WTC11 (cell line): ENCODE measurements around the gene GOLGA7B. TPM values are rescaled to one million over a fixed set of nuclear protein-coding genes. Genes with fewer than 3 reads are reported as not detected.
A peak's percentile ranks its signal among the peaks of the same experiment; 100 is the strongest.

ENCODE experiments used
- ATAC-seq: fragments of 200-7000 bp; cut with Tn5 transposase; 2 replicates; pipeline ENCODE4 v1.10.0; 2021; ENCODE audit warnings: mild to moderate bottlenecking, moderate library complexity
- CTCF ChIA-PET: fragments of 300-600 bp; sonication (Branson Sonifier 250); formaldehyde crosslinking; loops from one replicate; lab custom pipeline; 2021; ENCODE audit warnings: antibody characterized with exemption; lab: Charles Lee
- POLR2A ChIA-PET: fragments of 350-600 bp; sonication (Branson Sonifier 250); formaldehyde crosslinking; loops from one replicate; lab custom pipeline; 2021; ENCODE audit warnings: antibody characterized with exemption; lab: Charles Lee
- DNase-seq: peaks from one replicate; pipeline ENCODE4 v3.0.0; 2021; ENCODE audit warnings: low spot score
- H3K27ac Mint-ChIP-seq: 2 replicates; pipeline ENCODE4 v1.8.0; 2021; ENCODE audit warnings: mixed read lengths
- H3K27me3 Mint-ChIP-seq: 2 replicates; pipeline ENCODE4 v1.8.0; 2021; ENCODE audit warnings: low read depth, mild to moderate bottlenecking, moderate library complexity, mixed read lengths
- H3K36me3 Mint-ChIP-seq: 2 replicates; pipeline ENCODE4 v1.8.0; 2021; ENCODE audit warnings: mixed read lengths
- H3K4me1 Mint-ChIP-seq: 2 replicates; pipeline ENCODE4 v1.8.0; 2022; ENCODE audit warnings: mixed read lengths
- H3K4me3 Mint-ChIP-seq: 2 replicates; pipeline ENCODE4 v1.8.0; 2021; ENCODE audit warnings: mild to moderate bottlenecking, moderate library complexity, mixed read lengths
- H3K9me3 Mint-ChIP-seq: 2 replicates; pipeline ENCODE4 v1.8.0; 2021; ENCODE audit warnings: mixed read lengths
- ETV6 ChIP-seq: sonication (generic); formaldehyde crosslinking; IDR thresholded peaks from 2 replicates; pipeline ENCODE4 v1.8.1; 2022; ENCODE audit warnings: mild to moderate bottlenecking, missing genetic modification reagents
- FOXP1 ChIP-seq: sonication (generic); formaldehyde crosslinking; IDR thresholded peaks from 2 replicates; pipeline ENCODE4 v1.8.0; 2022; ENCODE audit warnings: missing genetic modification reagents, mild to moderate bottlenecking, moderate library complexity, borderline replicate concordance
- NFATC4 ChIP-seq: fragments of 250-450 bp; sonication (Bioruptor Pico); IDR thresholded peaks from 2 replicates; pipeline ENCODE4 v1.9.0; 2021; ENCODE audit warnings: mild to moderate bottlenecking
- NFE2L1 ChIP-seq: sonication (generic); formaldehyde crosslinking; IDR thresholded peaks from 2 replicates; pipeline ENCODE4 v1.8.1; 2023; ENCODE audit warnings: missing genetic modification reagents
- NFYB ChIP-seq: sonication (generic); formaldehyde crosslinking; conservative IDR thresholded peaks from 2 replicates; pipeline ENCODE4 v1.8.0; 2022; ENCODE audit warnings: low read depth, missing genetic modification reagents
- NR3C1 ChIP-seq: sonication (generic); formaldehyde crosslinking; conservative IDR thresholded peaks from 2 replicates; pipeline ENCODE4 v1.8.1; 2023; ENCODE audit warnings: low read depth, mild to moderate bottlenecking, missing genetic modification reagents
- RELA ChIP-seq: sonication (generic); formaldehyde crosslinking; IDR thresholded peaks from 2 replicates; pipeline ENCODE4 v1.8.1; 2022; ENCODE audit warnings: missing genetic modification reagents, mild to moderate bottlenecking, borderline replicate concordance
- TEAD4 ChIP-seq: sonication (generic); formaldehyde crosslinking; IDR thresholded peaks from 2 replicates; pipeline ENCODE4 v1.8.0; 2022; ENCODE audit warnings: mild to moderate bottlenecking, missing genetic modification reagents
- ZNF121 ChIP-seq: sonication (generic); formaldehyde crosslinking; IDR thresholded peaks from 2 replicates; pipeline ENCODE4 v1.8.0; 2023; ENCODE audit warnings: missing genetic modification reagents
- ZNF263 ChIP-seq: sonication (generic); formaldehyde crosslinking; IDR thresholded peaks from 2 replicates; pipeline ENCODE4 v1.8.1; 2022; ENCODE audit warnings: low read depth, mild to moderate bottlenecking, moderate library complexity, missing genetic modification reagents
- ZNF317 ChIP-seq: sonication (generic); formaldehyde crosslinking; IDR thresholded peaks from 2 replicates; pipeline ENCODE4 v1.8.1; 2023; ENCODE audit warnings: low read depth, mild to moderate bottlenecking, moderate library complexity, missing genetic modification reagents, borderline replicate concordance
- ZNF396 ChIP-seq: fragments of 250-450 bp; sonication (Bioruptor Pico); IDR thresholded peaks from 2 replicates; pipeline ENCODE4 v1.8.0; 2021; ENCODE audit warnings: mild to moderate bottlenecking, moderate library complexity, borderline replicate concordance
- ZNF416 ChIP-seq: fragments of 250-450 bp; sonication (Bioruptor Pico); IDR thresholded peaks from 2 replicates; pipeline ENCODE4 v1.9.0; 2021; ENCODE audit warnings: mild to moderate bottlenecking, inconsistent platforms
- ZNF423 ChIP-seq: fragments of 250-450 bp; sonication (Bioruptor Pico); IDR thresholded peaks from 2 replicates; pipeline ENCODE4 v2.1.2; 2022; ENCODE audit warnings: mild to moderate bottlenecking, moderate library complexity
- total RNA-seq: library from RNA; stranded (reverse); gene quantifications from 3 replicates; pipeline ENCODE4 v1.2.3, GENCODE V29; 2021
- TF ChIP-seq, protein P1 (sequence below): sonication (generic); formaldehyde crosslinking; IDR thresholded peaks from 2 replicates; pipeline ENCODE4 v1.8.0; 2022; ENCODE audit warnings: mild to moderate bottlenecking, missing genetic modification reagents
- TF ChIP-seq, protein P2 (sequence below): sonication (generic); formaldehyde crosslinking; IDR thresholded peaks from 2 replicates; pipeline ENCODE4 v1.8.1; 2023; ENCODE audit warnings: mild to moderate bottlenecking, missing genetic modification reagents
- TF ChIP-seq, protein P3 (sequence below): fragments of 250-450 bp; sonication (Bioruptor Pico); IDR thresholded peaks from 2 replicates; pipeline ENCODE4 v2.1.2; 2022; ENCODE audit warnings: mild to moderate bottlenecking, moderate library complexity
- TF ChIP-seq, protein P4 (sequence below): sonication (generic); formaldehyde crosslinking; IDR thresholded peaks from 2 replicates; pipeline ENCODE4 v1.8.1; 2023; ENCODE audit warnings: mild to moderate bottlenecking, missing genetic modification reagents
- TF ChIP-seq, protein P5 (sequence below): fragments of 250-450 bp; sonication (Bioruptor Pico); IDR thresholded peaks from 2 replicates; pipeline ENCODE4 v1.9.0; 2021; ENCODE audit warnings: mild to moderate bottlenecking
- TF ChIP-seq, protein P6 (sequence below): fragments of 250-450 bp; sonication (Bioruptor Pico); IDR thresholded peaks from 2 replicates; pipeline ENCODE4 v1.9.0; 2021; ENCODE audit warnings: moderate library complexity, mild to moderate bottlenecking, inconsistent platforms, borderline replicate concordance
- TF ChIP-seq, protein P7 (sequence below): sonication (generic); formaldehyde crosslinking; IDR thresholded peaks from 2 replicates; pipeline ENCODE4 v1.8.1; 2022; ENCODE audit warnings: low read depth, missing genetic modification reagents, borderline replicate concordance

GOLGA7B gene
- total RNA-seq, 1 experiment from 2014 or later, result 0.24 TPM

DNA sequence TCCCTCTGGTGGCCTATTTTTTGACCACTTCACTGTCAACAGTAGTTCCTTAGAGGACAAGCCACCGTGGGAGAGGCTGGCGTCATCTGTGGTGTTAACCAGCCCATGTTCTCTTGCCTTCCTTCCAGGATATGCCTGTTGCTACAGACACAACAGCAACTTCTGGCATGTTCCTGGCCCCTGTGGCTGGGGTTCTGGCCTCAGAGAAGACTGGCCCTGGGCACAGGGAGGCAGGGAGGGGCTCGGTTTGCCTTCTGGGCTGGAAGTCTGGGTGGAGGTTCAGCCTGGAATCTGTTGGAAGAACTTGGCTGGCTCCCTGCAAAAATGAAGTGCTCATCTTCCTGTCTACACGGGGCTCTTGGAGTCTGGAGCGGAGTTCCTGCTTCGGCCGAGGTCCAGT, 25.7 kb downstream of the GOLGA7B start:
- H3K27ac Mint-ChIP-seq, result no peak overlapping the region
- TF ChIP-seq, protein P1, sequence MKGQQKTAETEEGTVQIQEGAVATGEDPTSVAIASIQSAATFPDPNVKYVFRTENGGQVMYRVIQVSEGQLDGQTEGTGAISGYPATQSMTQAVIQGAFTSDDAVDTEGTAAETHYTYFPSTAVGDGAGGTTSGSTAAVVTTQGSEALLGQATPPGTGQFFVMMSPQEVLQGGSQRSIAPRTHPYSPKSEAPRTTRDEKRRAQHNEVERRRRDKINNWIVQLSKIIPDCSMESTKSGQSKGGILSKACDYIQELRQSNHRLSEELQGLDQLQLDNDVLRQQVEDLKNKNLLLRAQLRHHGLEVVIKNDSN (CRISPR knock-in tag), result no peak
- no peak for TF ChIP-seq ZNF263 (CRISPR knock-in tag)
- TF ChIP-seq ZNF423 (CRISPR knock-in tag), result no peak
- no peak for TF ChIP-seq TEAD4 (CRISPR knock-in tag)
- no peak for TF ChIP-seq ETV6 (CRISPR knock-in tag)
- no peak for TF ChIP-seq NFATC4 (CRISPR knock-in tag)
- TF ChIP-seq RELA (CRISPR knock-in tag), result no peak
- TF ChIP-seq NFYB (CRISPR knock-in tag), result no peak
- TF ChIP-seq, protein P2, sequence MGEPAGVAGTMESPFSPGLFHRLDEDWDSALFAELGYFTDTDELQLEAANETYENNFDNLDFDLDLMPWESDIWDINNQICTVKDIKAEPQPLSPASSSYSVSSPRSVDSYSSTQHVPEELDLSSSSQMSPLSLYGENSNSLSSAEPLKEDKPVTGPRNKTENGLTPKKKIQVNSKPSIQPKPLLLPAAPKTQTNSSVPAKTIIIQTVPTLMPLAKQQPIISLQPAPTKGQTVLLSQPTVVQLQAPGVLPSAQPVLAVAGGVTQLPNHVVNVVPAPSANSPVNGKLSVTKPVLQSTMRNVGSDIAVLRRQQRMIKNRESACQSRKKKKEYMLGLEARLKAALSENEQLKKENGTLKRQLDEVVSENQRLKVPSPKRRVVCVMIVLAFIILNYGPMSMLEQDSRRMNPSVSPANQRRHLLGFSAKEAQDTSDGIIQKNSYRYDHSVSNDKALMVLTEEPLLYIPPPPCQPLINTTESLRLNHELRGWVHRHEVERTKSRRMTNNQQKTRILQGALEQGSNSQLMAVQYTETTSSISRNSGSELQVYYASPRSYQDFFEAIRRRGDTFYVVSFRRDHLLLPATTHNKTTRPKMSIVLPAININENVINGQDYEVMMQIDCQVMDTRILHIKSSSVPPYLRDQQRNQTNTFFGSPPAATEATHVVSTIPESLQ (CRISPR knock-in tag), result no peak
- TF ChIP-seq NR3C1 (CRISPR knock-in tag), result no peak
- TF ChIP-seq, all 79 proteins: peak for 0
- CTCF ChIA-PET, result interaction anchor here (1.0 kb wide), 1 partner anchor 26 kb away, joined by 3 read pairs; no protein-coding TSS in a partner anchor
- DNase-seq (no peak), ATAC-seq (no peak)
- no peaks in the 10 kb centered on the region for H3K36me3 Mint-ChIP-seq
- H3K9me3 Mint-ChIP-seq, result peaks cover 10% of the 10 kb centered on the region
- peaks cover 23% of the 10 kb centered on the region for H3K4me1 Mint-ChIP-seq
- POLR2A ChIA-PET, result no interaction called here
- H3K27me3 Mint-ChIP-seq, result no peaks in the 10 kb centered on the region
- H3K4me3 Mint-ChIP-seq, result no peak overlapping the region

DNA sequence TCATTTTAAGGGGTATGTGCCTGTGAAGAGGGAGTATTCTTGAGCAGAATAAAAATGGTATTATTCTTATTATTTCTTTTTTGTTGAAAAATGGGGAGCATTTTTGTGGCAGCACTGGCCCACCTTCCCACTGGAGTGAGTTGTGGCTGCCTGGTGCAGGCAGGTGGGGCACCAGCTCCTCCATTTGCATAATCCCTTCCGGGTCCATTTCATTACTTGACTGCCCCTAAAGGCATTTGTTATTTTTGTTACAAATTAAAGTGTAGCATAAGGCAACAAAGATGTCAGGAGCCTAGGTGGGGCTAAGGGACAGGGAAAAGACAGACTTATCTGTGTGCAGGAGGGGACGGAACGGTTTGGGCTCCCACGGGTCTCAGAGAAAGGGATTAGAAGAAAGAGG, 26.8 kb downstream of the GOLGA7B start:
- ChIA-PET CTCF (interaction anchor here (0.6 to 1.6 kb wide), 11 partner anchors 12 to 433 kb away, joined by 3 to 16 read pairs (median 3); no protein-coding TSS in a partner anchor), POLR2A (interaction anchor here (0.9 kb wide), 1 partner anchor 12 kb away, joined by 3 read pairs; no protein-coding TSS in a partner anchor)
- peak overlapping the region; percentile 33; the same call in 1 of the 2 replicates for H3K4me3 Mint-ChIP-seq
- no peaks in the 10 kb centered on the region for H3K27me3 Mint-ChIP-seq
- peaks cover 16% of the 10 kb centered on the region for H3K4me1 Mint-ChIP-seq
- H3K36me3 Mint-ChIP-seq, result no peaks in the 10 kb centered on the region
- no peak overlapping the region for H3K27ac Mint-ChIP-seq
- TF ChIP-seq, protein P3, sequence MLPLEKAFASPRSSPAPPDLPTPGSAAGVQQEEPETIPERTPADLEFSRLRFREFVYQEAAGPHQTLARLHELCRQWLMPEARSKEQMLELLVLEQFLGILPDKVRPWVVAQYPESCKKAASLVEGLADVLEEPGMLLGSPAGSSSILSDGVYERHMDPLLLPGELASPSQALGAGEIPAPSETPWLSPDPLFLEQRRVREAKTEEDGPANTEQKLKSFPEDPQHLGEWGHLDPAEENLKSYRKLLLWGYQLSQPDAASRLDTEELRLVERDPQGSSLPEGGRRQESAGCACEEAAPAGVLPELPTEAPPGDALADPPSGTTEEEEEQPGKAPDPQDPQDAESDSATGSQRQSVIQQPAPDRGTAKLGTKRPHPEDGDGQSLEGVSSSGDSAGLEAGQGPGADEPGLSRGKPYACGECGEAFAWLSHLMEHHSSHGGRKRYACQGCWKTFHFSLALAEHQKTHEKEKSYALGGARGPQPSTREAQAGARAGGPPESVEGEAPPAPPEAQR (CRISPR knock-in tag), result no peak
- TF ChIP-seq, protein P4, sequence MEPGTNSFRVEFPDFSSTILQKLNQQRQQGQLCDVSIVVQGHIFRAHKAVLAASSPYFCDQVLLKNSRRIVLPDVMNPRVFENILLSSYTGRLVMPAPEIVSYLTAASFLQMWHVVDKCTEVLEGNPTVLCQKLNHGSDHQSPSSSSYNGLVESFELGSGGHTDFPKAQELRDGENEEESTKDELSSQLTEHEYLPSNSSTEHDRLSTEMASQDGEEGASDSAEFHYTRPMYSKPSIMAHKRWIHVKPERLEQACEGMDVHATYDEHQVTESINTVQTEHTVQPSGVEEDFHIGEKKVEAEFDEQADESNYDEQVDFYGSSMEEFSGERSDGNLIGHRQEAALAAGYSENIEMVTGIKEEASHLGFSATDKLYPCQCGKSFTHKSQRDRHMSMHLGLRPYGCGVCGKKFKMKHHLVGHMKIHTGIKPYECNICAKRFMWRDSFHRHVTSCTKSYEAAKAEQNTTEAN (CRISPR knock-in tag), result no peak
- TF ChIP-seq ZNF416 (CRISPR knock-in tag) (no peak), NFE2L1 (CRISPR knock-in tag) (no peak)
- ATAC-seq (peak; percentile 51), DNase-seq (no peak)
- H3K9me3 Mint-ChIP-seq, result peaks cover 10% of the 10 kb centered on the region

DNA sequence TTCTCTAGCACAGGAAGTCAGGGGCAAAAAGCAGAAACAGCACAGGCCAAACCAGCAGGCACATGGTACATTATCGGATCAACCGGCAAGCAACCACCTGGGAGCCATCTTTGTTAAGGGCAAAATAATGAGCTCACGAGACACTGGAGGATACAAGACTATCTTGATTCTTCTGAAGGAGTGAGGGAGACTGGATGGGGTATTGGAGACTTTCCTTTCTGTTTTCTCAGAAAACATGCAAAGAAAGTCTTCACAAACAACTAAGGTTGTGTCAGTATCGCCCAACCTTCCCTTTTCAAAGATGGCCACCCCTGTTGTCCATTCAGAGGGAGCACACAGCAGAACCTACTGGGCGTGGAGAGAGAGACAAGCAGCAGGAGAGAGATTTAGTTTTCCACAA, 29.6 kb downstream of the GOLGA7B start:
- H3K27me3 Mint-ChIP-seq, result no peaks in the 10 kb centered on the region; the same call in 1 of the 2 replicates
- CTCF ChIA-PET, result interaction anchor here (1.2 kb wide), 1 partner anchor 10 kb away, joined by 5 read pairs; no protein-coding TSS in a partner anchor
- TF ChIP-seq ZNF317 (CRISPR knock-in tag), result no peak
- no peak for TF ChIP-seq ZNF121 (CRISPR knock-in tag)
- peak; percentile 45; the same call in 1 of the 2 replicates for TF ChIP-seq ZNF396
- TF ChIP-seq, protein P5, sequence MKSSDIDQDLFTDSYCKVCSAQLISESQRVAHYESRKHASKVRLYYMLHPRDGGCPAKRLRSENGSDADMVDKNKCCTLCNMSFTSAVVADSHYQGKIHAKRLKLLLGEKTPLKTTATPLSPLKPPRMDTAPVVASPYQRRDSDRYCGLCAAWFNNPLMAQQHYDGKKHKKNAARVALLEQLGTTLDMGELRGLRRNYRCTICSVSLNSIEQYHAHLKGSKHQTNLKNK (CRISPR knock-in tag), result no peak
- no peak for TF ChIP-seq FOXP1 (CRISPR knock-in tag)
- TF ChIP-seq, protein P6, sequence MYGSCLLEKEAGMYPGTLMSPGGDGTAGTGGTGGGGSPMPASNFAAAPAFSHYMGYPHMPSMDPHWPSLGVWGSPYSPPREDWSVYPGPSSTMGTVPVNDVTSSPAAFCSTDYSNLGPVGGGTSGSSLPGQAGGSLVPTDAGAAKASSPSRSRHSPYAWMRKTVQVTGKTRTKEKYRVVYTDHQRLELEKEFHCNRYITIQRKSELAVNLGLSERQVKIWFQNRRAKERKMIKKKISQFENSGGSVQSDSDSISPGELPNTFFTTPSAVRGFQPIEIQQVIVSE (CRISPR knock-in tag), result no peak
- TF ChIP-seq, protein P7, sequence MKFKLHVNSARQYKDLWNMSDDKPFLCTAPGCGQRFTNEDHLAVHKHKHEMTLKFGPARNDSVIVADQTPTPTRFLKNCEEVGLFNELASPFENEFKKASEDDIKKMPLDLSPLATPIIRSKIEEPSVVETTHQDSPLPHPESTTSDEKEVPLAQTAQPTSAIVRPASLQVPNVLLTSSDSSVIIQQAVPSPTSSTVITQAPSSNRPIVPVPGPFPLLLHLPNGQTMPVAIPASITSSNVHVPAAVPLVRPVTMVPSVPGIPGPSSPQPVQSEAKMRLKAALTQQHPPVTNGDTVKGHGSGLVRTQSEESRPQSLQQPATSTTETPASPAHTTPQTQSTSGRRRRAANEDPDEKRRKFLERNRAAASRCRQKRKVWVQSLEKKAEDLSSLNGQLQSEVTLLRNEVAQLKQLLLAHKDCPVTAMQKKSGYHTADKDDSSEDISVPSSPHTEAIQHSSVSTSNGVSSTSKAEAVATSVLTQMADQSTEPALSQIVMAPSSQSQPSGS, result no peak
- no peak for TF ChIP-seq RELA (CRISPR knock-in tag)
- TF ChIP-seq, protein P3 (CRISPR knock-in tag), result 0 out of 2 replicates have a peak, but pooled peaks have one; percentile 2
- no peak for TF ChIP-seq NR3C1 (CRISPR knock-in tag)

More for the DNA sequence above, 29.6 kb downstream of the GOLGA7B start:
- ATAC-seq (no peak), DNase-seq (no peak)
- Mint-ChIP-seq H3K4me3 (no peak overlapping the region), H3K4me1 (peaks cover 16% of the 10 kb centered on the region), H3K9me3 (peaks cover 10% of the 10 kb centered on the region), H3K36me3 (no peaks in the 10 kb centered on the region), H3K27ac (no peak overlapping the region)
- POLR2A ChIA-PET, result no interaction called here
